ENCODE data around the gene JPH4. TPM values are rescaled to one million over a fixed set of nuclear protein-coding genes. Genes with fewer than 3 reads are reported as not detected.

The JPH4 gene
- total RNA-seq, 1 donor from 2014 or later = 3.2 TPM

- Mint-ChIP-seq H3K4me1 (no peaks in the 10 kb centered on the region), H3K36me3 (no peaks in the 10 kb centered on the region), H3K4me3 (no peak overlapping the region), H3K9me3 (no peaks in the 10 kb centered on the region), H3K27me3 (ENCODE audit: insufficient read depth, low read depth) (no peaks in the 10 kb centered on the region), H3K27ac (no peak overlapping the region)
- H3K9ac ChIP-seq = no peak overlapping the region
- H3K9me3 ChIP-seq (ENCODE audit: low read depth) = no peaks in the 10 kb centered on the region
- H3K79me2 ChIP-seq (ENCODE audit: low read depth) = no peaks in the 10 kb centered on the region
- no peak overlapping the region for H3K4me2 ChIP-seq
- no peak for DNase-seq (ENCODE audit: low spot score)
- H3F3A ChIP-seq (ENCODE audit: low read depth) = no peaks in the 10 kb centered on the region
- H2AFZ ChIP-seq (replicated peaks) = no peak overlapping the region
- H4K20me1 ChIP-seq (ENCODE audit: low read depth) = no peaks in the 10 kb centered on the region
- no peak overlapping the region for H3K4me3 ChIP-seq
- no peaks in the 10 kb centered on the region for H3K36me3 ChIP-seq
- no peak overlapping the region for H3K27ac ChIP-seq
- H3K27me3 ChIP-seq = no peaks in the 10 kb centered on the region
- H3K4me1 ChIP-seq = no peaks in the 10 kb centered on the region
- TF ChIP-seq EZH2 (IDR thresholded peaks at IDR 0.05) (no peak), CTCF (IDR thresholded peaks at IDR 0.05) (no peak), EZH2phosphoT487 (IDR thresholded peaks at IDR 0.05) (no peak)
These were observed 35.8 kb upstream of the JPH4 start for GRCh38 chr14:23614395-23614828.

- H3K27ac Mint-ChIP-seq = no peak overlapping the region
- peaks cover 4% of the 10 kb centered on the region for H3K9me3 Mint-ChIP-seq
- no peak for TF ChIP-seq EZH2 (IDR thresholded peaks at IDR 0.05)
- no peak for TF ChIP-seq EZH2phosphoT487 (IDR thresholded peaks at IDR 0.05)
- TF ChIP-seq CTCF (IDR thresholded peaks at IDR 0.05) = no peak
These were observed 34.9 kb upstream of the JPH4 start for GRCh38 chr14:23613242-23614070.

GRCh38 chr14:23612802-23613201 is 34.2 kb upstream of the JPH4 start:
- H3K4me1 Mint-ChIP-seq = no peaks in the 10 kb centered on the region
- H3K27me3 ChIP-seq = no peaks in the 10 kb centered on the region
- no peak overlapping the region for H3K4me3 Mint-ChIP-seq
- H4K20me1 ChIP-seq (ENCODE audit: low read depth) = no peaks in the 10 kb centered on the region
- no peaks in the 10 kb centered on the region for H3K79me2 ChIP-seq (ENCODE audit: low read depth)
- H3K9me3 Mint-ChIP-seq = peaks cover 4% of the 10 kb centered on the region
- no peak overlapping the region for H3K27ac ChIP-seq
- TF ChIP-seq CTCF (IDR thresholded peaks at IDR 0.05) (no peak), EZH2phosphoT487 (IDR thresholded peaks at IDR 0.05) (no peak), EZH2 (IDR thresholded peaks at IDR 0.05) (no peak)
- no peak overlapping the region for H3K9ac ChIP-seq
- DNase-seq (ENCODE audit: low spot score) = no peak
- H3K4me1 ChIP-seq = no peaks in the 10 kb centered on the region
- no peaks in the 10 kb centered on the region for H3K36me3 Mint-ChIP-seq
- H3K4me3 ChIP-seq = no peak overlapping the region
- no peaks in the 10 kb centered on the region for H3K27me3 Mint-ChIP-seq (ENCODE audit: insufficient read depth, low read depth)
- H3K4me2 ChIP-seq = no peak overlapping the region
- H3K27ac Mint-ChIP-seq = no peak overlapping the region
- no peaks in the 10 kb centered on the region for H3K9me3 ChIP-seq (ENCODE audit: low read depth)
- H2AFZ ChIP-seq (replicated peaks) = no peak overlapping the region
- no peaks in the 10 kb centered on the region for H3F3A ChIP-seq (ENCODE audit: low read depth)
- H3K36me3 ChIP-seq = no peaks in the 10 kb centered on the region

More at GRCh38 chr14:23613242-23614070, 34.9 kb upstream of the JPH4 start:
- Histone ChIP-seq H3F3A (ENCODE audit: low read depth) (no peaks in the 10 kb centered on the region), H3K27ac (no peak overlapping the region), H3K9ac (no peak overlapping the region), H4K20me1 (ENCODE audit: low read depth) (no peaks in the 10 kb centered on the region), H3K36me3 (no peaks in the 10 kb centered on the region), H3K4me2 (no peak overlapping the region), H3K27me3 (no peaks in the 10 kb centered on the region), H2AFZ (replicated peaks) (no peak overlapping the region), H3K4me3 (no peak overlapping the region), H3K9me3 (ENCODE audit: low read depth) (no peaks in the 10 kb centered on the region), H3K4me1 (no peaks in the 10 kb centered on the region), H3K79me2 (ENCODE audit: low read depth) (no peaks in the 10 kb centered on the region)
- H3K4me3 Mint-ChIP-seq = no peak overlapping the region
- no peaks in the 10 kb centered on the region for H3K4me1 Mint-ChIP-seq
- H3K36me3 Mint-ChIP-seq = no peaks in the 10 kb centered on the region
- H3K27me3 Mint-ChIP-seq (ENCODE audit: insufficient read depth, low read depth) = no peaks in the 10 kb centered on the region
- DNase-seq (ENCODE audit: low spot score) = no peak
